ENCODE measurements around the gene ZNF219. TPM values are rescaled to one million over a fixed set of nuclear protein-coding genes. Genes with fewer than 3 reads are reported as not detected.

ZNF219 gene
- total and polyA plus RNA-seq, 4 experiments from 2014 or later, result 0.80 to 8.0 (median 5.3) TPM

- H3K36me3 ChIP-seq (ENCODE audit: insufficient read depth, low read length), result no peaks in the 10 kb centered on the region
- H3K9me3 ChIP-seq (ENCODE audit: control insufficient read depth in 1 of 2, low read length in 2 of 2), result no peaks in the 10 kb centered on the region
- H3K27ac Mint-ChIP-seq, result peak overlapping the region; percentile 93 to 100 (median 99)
- peaks cover 23% of the 10 kb centered on the region for H3K4me1 ChIP-seq (ENCODE audit: insufficient read depth, low read length)
- H3K27ac ChIP-seq (ENCODE audit: low read depth, low read length), result peak overlapping the region; percentile 93
- H3K36me3 Mint-ChIP-seq, result peaks cover 0 to 3% of the 10 kb centered on the region in 2 donors
- no peak overlapping the region for H3K4me3 ChIP-seq (ENCODE audit: low read length in 2 of 2)
- ChIA-PET CTCF (ENCODE audit: partially characterized antibody) (interaction anchor here (0.5 to 4.4 kb wide), 10 partner anchors 8 to 75 kb away, joined by 3 to 80 read pairs (median 4); partner anchors contain the start of gene ARHGEF40), POLR2A (ENCODE audit: partially characterized antibody) (interaction anchor here (1.3 to 4.2 kb wide), 5 partner anchors 9 to 74 kb away, joined by 4 to 57 read pairs (median 11); partner anchors contain the start of genes ARHGEF40, TMEM253 and ZNF219)
- H3K9me3 Mint-ChIP-seq, result peaks cover 0 to 3% (median 0%) of the 10 kb centered on the region in 8 donors
- no peak overlapping the region for H3K4me3 Mint-ChIP-seq
- peaks cover 0 to 1% of the 10 kb centered on the region in 2 donors for H3K27me3 Mint-ChIP-seq
- H3K27me3 ChIP-seq (ENCODE audit: insufficient read depth, low read length), result no peaks in the 10 kb centered on the region
- intact Hi-C loops (cut with micrococcal nuclease), result no loop called here
- no peak for DNase-seq
- peaks cover 26 to 51% (median 36%) of the 10 kb centered on the region in 4 donors for H3K4me1 Mint-ChIP-seq
Observed at GRCh38 chr14:21088687-21089086, 9.8 kb downstream of the ZNF219 start.

- peak; percentile 90 to 98 (median 97) for DNase-seq
- H3K9me3 Mint-ChIP-seq, result peaks cover 0 to 3% (median 0%) of the 10 kb centered on the region in 8 donors
- H3K36me3 Mint-ChIP-seq, result peaks cover 0 to 3% of the 10 kb centered on the region in 2 donors
- ChIA-PET CTCF (ENCODE audit: partially characterized antibody) (interaction anchor here (0.6 to 4.4 kb wide), 10 partner anchors 10 to 112 kb away, joined by 3 to 80 read pairs (median 4); partner anchors contain the start of gene ARHGEF40), POLR2A (ENCODE audit: partially characterized antibody) (interaction anchor here (0.6 to 4.2 kb wide), 9 partner anchors 10 to 72 kb away, joined by 3 to 57 read pairs (median 5); partner anchors contain the start of genes ARHGEF40, NDRG2, TMEM253 and ZNF219)
- intact Hi-C loops (cut with micrococcal nuclease), result loop anchor here (1.0 kb wide), 3 partner anchors 16 to 182 kb away; partner anchors contain the start of gene HNRNPC
- H3K27me3 ChIP-seq (ENCODE audit: insufficient read depth, low read length), result no peaks in the 10 kb centered on the region
- H3K9me3 ChIP-seq (ENCODE audit: control insufficient read depth in 1 of 2, low read length in 2 of 2), result no peaks in the 10 kb centered on the region
- H3K4me1 Mint-ChIP-seq, result peaks cover 21 to 42% (median 31%) of the 10 kb centered on the region in 4 donors
- H3K27me3 Mint-ChIP-seq, result peaks cover 0 to 1% of the 10 kb centered on the region in 2 donors
- H3K27ac Mint-ChIP-seq, result peak overlapping the region; percentile 93 to 100 (median 99)
- peak overlapping the region; percentile 25 to 79 (median 69) for H3K4me3 Mint-ChIP-seq
- no peaks in the 10 kb centered on the region for H3K36me3 ChIP-seq (ENCODE audit: insufficient read depth, low read length)
- peak overlapping the region; percentile 93 for H3K27ac ChIP-seq (ENCODE audit: low read depth, low read length)
- peaks cover 18% of the 10 kb centered on the region for H3K4me1 ChIP-seq (ENCODE audit: insufficient read depth, low read length)
- no peak overlapping the region for H3K4me3 ChIP-seq (ENCODE audit: low read length in 2 of 2)
Observed at GRCh38 chr14:21087294-21088091, 11.0 kb downstream of the ZNF219 start.

DNA sequence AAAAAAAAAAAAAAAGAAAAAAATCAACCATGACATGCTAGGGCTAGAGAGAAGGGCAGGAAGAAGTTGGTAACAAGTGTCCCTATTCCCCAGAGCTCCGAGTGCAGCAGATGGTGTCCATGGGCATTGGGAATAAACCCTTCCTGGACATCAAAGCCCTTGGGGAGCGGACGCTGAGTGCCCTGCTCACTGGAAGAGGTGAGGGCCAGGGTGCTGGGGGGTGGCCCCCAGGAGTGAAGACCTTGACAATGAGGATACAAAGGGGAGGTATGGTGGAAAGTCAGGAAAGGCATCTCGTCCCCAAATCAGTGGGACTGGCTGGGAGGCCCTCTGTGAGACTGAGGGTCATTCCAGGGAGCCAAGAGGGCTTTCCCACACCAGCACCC, 11.6 kb downstream of the ZNF219 start:
- H3K27me3 Mint-ChIP-seq, result peaks cover 0 to 1% of the 10 kb centered on the region in 2 donors
- peaks cover 0 to 2% of the 10 kb centered on the region in 2 donors for H3K36me3 Mint-ChIP-seq
- POLR2A ChIA-PET (ENCODE audit: partially characterized antibody), result interaction anchor here (0.6 to 4.2 kb wide), 8 partner anchors 11 to 72 kb away, joined by 3 to 57 read pairs (median 8); partner anchors contain the start of genes ARHGEF40, NDRG2, TMEM253 and ZNF219
- H3K27ac Mint-ChIP-seq, result peak overlapping the region; percentile 93 to 100 (median 99)
- Histone ChIP-seq H3K36me3 (ENCODE audit: insufficient read depth, low read length) (no peaks in the 10 kb centered on the region), H3K27me3 (ENCODE audit: insufficient read depth, low read length) (no peaks in the 10 kb centered on the region), H3K27ac (ENCODE audit: low read depth, low read length) (peak overlapping the region; percentile 93), H3K9me3 (ENCODE audit: control insufficient read depth in 1 of 2, low read length in 2 of 2) (no peaks in the 10 kb centered on the region), H3K4me3 (ENCODE audit: low read length in 2 of 2) (no peak overlapping the region), H3K4me1 (ENCODE audit: insufficient read depth, low read length) (peaks cover 18% of the 10 kb centered on the region)
- CTCF ChIA-PET (ENCODE audit: partially characterized antibody), result interaction anchor here (0.6 to 4.4 kb wide), 9 partner anchors 10 to 112 kb away, joined by 3 to 80 read pairs (median 4); partner anchors contain the start of gene ARHGEF40
- intact Hi-C loops (cut with micrococcal nuclease), result loop anchor here (1.0 kb wide), 3 partner anchors 16 to 182 kb away; partner anchors contain the start of gene HNRNPC
- peak overlapping the region in 2 of 8 donors; percentile 7 to 15 for H3K4me3 Mint-ChIP-seq
- DNase-seq, result no peak
- H3K4me1 Mint-ChIP-seq, result peaks cover 20 to 39% (median 29%) of the 10 kb centered on the region in 4 donors
- peaks cover 0 to 3% (median 0%) of the 10 kb centered on the region in 8 donors for H3K9me3 Mint-ChIP-seq

GRCh38 chr14:21084998-21085853, 13.2 kb downstream of the ZNF219 start:
- H3K4me1 ChIP-seq (ENCODE audit: insufficient read depth, low read length), result peaks cover 18% of the 10 kb centered on the region
- H3K36me3 Mint-ChIP-seq, result peaks cover 0 to 2% of the 10 kb centered on the region in 2 donors
- no peak for DNase-seq
- H3K36me3 ChIP-seq (ENCODE audit: insufficient read depth, low read length), result no peaks in the 10 kb centered on the region
- peak overlapping the region; percentile 62 to 100 (median 99) for H3K27ac Mint-ChIP-seq
- no peaks in the 10 kb centered on the region for H3K27me3 ChIP-seq (ENCODE audit: insufficient read depth, low read length)
- peaks cover 20 to 36% (median 28%) of the 10 kb centered on the region in 4 donors for H3K4me1 Mint-ChIP-seq
- intact Hi-C loops (cut with micrococcal nuclease), result no loop called here
- H3K4me3 Mint-ChIP-seq, result peak overlapping the region in 1 of 8 donors; percentile 46
- CTCF ChIA-PET (ENCODE audit: partially characterized antibody), result interaction anchor here (1.2 to 3.5 kb wide), 3 partner anchors 19 to 71 kb away, joined by 7 to 23 read pairs (median 11); no protein-coding TSS in a partner anchor
- no peaks in the 10 kb centered on the region for H3K9me3 ChIP-seq (ENCODE audit: control insufficient read depth in 1 of 2, low read length in 2 of 2)
- POLR2A ChIA-PET (ENCODE audit: partially characterized antibody), result interaction anchor here (1.3 kb wide), 1 partner anchor 19 kb away, joined by 4 read pairs; no protein-coding TSS in a partner anchor
- H3K27me3 Mint-ChIP-seq, result peaks cover 0 to 1% of the 10 kb centered on the region in 2 donors
- no peak overlapping the region for H3K27ac ChIP-seq (ENCODE audit: low read depth, low read length)
- no peak overlapping the region for H3K4me3 ChIP-seq (ENCODE audit: low read length in 2 of 2)
- H3K9me3 Mint-ChIP-seq, result peaks cover 0 to 3% (median 0%) of the 10 kb centered on the region in 8 donors

DNA sequence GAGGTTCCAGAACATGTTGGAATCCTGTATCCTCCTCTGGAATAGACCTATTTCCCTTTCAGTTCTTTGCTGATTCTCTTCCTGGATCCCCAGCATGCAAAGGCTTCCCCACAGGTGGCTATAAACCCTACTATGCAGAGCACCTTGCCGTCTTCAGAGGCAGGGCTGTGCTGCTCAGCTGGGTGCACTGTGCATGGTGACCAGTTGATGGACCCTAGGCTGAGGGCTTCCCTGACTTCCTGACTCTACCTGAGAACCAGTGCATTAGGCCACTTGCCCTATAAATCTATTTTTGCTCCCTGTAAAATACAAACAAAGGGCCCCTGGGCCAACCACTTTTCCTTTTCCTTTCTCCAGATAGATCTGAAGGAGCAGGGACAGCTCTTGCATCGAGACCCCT, 14.1 kb downstream of the ZNF219 start:
- Histone ChIP-seq H3K27ac (ENCODE audit: low read depth, low read length) (no peak overlapping the region), H3K27me3 (ENCODE audit: insufficient read depth, low read length) (no peaks in the 10 kb centered on the region), H3K36me3 (ENCODE audit: insufficient read depth, low read length) (no peaks in the 10 kb centered on the region), H3K4me3 (ENCODE audit: low read length in 2 of 2) (no peak overlapping the region), H3K4me1 (ENCODE audit: insufficient read depth, low read length) (peaks cover 18% of the 10 kb centered on the region), H3K9me3 (ENCODE audit: control insufficient read depth in 1 of 2, low read length in 2 of 2) (no peaks in the 10 kb centered on the region)
- Mint-ChIP-seq H3K4me3 (no peak overlapping the region), H3K9me3 (peaks cover 0 to 3% (median 0%) of the 10 kb centered on the region in 8 donors), H3K36me3 (peaks cover 0 to 2% of the 10 kb centered on the region in 2 donors), H3K4me1 (peaks cover 20 to 36% (median 28%) of the 10 kb centered on the region in 4 donors), H3K27me3 (peaks cover 0 to 1% of the 10 kb centered on the region in 2 donors), H3K27ac (peak overlapping the region in 6 of 7 donors; percentile 20 to 100 (median 84))
- DNase-seq, result no peak
- CTCF ChIA-PET (ENCODE audit: partially characterized antibody), result interaction anchor here (1.6 to 3.5 kb wide), 3 partner anchors 8 to 69 kb away, joined by 11 to 23 read pairs (median 11); no protein-coding TSS in a partner anchor
- POLR2A ChIA-PET (ENCODE audit: partially characterized antibody), result interaction anchor here (1.0 kb wide), 1 partner anchor 56 kb away, joined by 3 read pairs; no protein-coding TSS in a partner anchor
- intact Hi-C loops (cut with micrococcal nuclease), result no loop called here

- Histone ChIP-seq H3K4me3 (ENCODE audit: low read length in 2 of 2) (no peak overlapping the region), H3K4me1 (ENCODE audit: insufficient read depth, low read length) (peaks cover 18% of the 10 kb centered on the region), H3K9me3 (ENCODE audit: control insufficient read depth in 1 of 2, low read length in 2 of 2) (no peaks in the 10 kb centered on the region), H3K27ac (ENCODE audit: low read depth, low read length) (no peak overlapping the region), H3K27me3 (ENCODE audit: insufficient read depth, low read length) (no peaks in the 10 kb centered on the region), H3K36me3 (ENCODE audit: insufficient read depth, low read length) (no peaks in the 10 kb centered on the region)
- peaks cover 17 to 29% (median 23%) of the 10 kb centered on the region in 4 donors for H3K4me1 Mint-ChIP-seq
- CTCF ChIA-PET (ENCODE audit: partially characterized antibody), result interaction anchor here (0.9 to 3.5 kb wide), 5 partner anchors 9 to 69 kb away, joined by 3 to 23 read pairs (median 11); no protein-coding TSS in a partner anchor
- no peak for DNase-seq
- H3K9me3 Mint-ChIP-seq, result peaks cover 0 to 3% (median 0%) of the 10 kb centered on the region in 8 donors
- intact Hi-C loops (cut with micrococcal nuclease), result no loop called here
- H3K27ac Mint-ChIP-seq, result peak overlapping the region in 6 of 7 donors; percentile 72 to 100 (median 84)
- POLR2A ChIA-PET (ENCODE audit: partially characterized antibody), result interaction anchor here (1.0 kb wide), 1 partner anchor 56 kb away, joined by 3 read pairs; no protein-coding TSS in a partner anchor
- H3K4me3 Mint-ChIP-seq, result peak overlapping the region in 1 of 8 donors; percentile 6
- peaks cover 0 to 1% of the 10 kb centered on the region in 2 donors for H3K27me3 Mint-ChIP-seq
- H3K36me3 Mint-ChIP-seq, result peaks cover 0 to 2% of the 10 kb centered on the region in 2 donors
Observed at GRCh38 chr14:21083565-21084325, 14.7 kb downstream of the ZNF219 start.

Data from CD4-positive, alpha-beta memory T cell (primary cell).